RKO (cell line): ENCODE measurements around the gene SIM1.

Experiments
- DNase-seq: peaks from one replicate; pipeline ENCODE4 v3.0.0-alpha.2; 2016; ENCODE audit warnings: low spot score

SIM1 gene

DNA sequence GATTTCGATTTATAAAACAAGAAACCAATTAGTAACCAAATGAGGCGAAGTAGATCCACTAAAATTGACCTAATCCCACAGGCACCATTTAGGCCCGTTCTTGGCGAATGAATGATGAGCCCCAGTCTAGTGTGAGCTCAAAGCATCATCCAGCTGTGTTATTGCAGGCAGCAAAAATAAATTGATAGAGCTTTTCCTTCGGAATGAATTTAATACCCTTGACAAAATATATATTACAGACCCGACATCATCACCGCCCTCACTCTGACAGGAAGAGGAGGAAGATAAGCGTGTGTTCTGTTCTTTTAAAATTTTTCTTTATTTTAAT, 7.8 kb downstream of the SIM1 start:
- no peak for DNase-seq

DNA sequence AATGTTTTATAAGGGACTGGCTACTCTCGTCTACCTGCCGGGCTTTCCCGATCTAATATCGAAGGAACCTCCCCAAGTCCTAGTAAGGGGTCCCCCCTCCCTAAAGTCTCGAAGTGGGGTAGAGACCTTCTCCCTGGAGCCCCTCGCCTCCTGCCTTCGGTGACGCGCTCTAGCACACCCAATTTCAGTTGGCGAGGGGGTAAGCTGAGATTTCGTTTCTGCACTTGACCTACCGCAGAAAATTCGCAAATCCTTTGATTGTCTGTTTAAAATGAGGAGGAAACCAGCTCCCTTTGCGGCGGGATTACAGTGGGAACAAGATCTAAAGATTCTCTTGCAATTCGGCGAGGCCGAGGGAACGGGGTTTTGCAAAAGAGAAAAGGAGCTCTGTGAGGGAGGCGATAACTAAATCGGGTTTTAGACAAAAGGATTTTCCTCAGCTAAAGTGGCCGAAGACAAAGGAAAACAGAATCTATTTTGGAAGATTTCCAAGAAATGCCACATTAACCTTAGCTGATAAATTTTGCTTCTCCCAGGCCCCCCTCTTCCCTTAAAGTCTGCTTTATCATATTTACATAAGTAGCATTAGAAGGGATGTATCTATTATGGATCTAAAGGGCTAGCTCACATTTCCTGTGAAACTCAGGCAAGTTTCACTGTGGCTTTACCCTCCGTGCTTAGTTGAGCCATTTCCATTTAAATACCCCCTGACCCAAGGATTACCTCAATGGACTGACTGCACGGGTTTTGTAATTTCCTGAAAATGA, 8.4 kb downstream of the SIM1 start:
- no peak for DNase-seq

DNA sequence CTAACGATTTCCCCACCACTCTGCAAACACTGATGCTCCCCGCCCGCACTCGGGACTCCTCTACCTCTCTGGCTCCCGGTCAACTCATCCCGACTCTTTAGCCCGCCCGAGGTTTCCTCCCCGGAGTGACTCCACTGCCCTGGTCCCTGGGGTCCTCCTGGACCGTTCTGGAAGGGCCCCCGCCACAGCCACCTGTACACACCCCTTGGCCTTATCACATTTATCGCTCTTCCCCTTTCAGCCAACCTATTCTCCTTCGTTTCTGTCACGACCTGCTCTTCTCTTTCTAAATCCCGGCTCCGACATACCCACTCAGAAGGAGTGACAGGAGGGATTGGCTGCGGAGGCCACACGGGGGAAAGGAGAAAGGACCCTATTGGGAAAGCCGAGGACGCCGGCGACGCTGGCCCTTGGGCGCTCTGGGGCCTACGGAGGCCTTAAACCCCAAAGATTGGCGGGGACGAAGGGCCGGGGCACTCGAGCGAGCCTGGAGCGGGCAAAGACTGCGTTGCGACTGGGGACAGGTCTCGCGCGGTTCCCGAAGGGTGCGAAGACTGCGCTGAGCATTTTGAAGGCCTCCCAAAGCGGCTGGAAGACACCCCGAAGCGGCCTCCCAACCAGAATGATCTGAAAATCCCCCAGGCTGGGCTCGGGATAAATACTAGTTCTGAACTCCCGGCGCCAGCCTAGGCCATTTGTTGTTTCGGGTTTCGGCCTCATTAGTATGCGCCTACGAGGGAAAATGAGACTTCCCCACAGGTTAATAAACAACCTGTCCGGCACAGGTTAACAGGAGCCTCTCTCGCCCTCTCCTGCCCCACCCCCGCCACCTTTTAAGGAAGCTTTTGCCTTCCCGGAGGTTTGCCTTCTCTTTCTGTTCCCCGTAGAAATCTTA, 9.2 kb downstream of the SIM1 start:
- DNase-seq, result no peak

GRCh38 chr6:100454551-100455229, 10.0 kb downstream of the SIM1 start:
- no peak for DNase-seq

DNA sequence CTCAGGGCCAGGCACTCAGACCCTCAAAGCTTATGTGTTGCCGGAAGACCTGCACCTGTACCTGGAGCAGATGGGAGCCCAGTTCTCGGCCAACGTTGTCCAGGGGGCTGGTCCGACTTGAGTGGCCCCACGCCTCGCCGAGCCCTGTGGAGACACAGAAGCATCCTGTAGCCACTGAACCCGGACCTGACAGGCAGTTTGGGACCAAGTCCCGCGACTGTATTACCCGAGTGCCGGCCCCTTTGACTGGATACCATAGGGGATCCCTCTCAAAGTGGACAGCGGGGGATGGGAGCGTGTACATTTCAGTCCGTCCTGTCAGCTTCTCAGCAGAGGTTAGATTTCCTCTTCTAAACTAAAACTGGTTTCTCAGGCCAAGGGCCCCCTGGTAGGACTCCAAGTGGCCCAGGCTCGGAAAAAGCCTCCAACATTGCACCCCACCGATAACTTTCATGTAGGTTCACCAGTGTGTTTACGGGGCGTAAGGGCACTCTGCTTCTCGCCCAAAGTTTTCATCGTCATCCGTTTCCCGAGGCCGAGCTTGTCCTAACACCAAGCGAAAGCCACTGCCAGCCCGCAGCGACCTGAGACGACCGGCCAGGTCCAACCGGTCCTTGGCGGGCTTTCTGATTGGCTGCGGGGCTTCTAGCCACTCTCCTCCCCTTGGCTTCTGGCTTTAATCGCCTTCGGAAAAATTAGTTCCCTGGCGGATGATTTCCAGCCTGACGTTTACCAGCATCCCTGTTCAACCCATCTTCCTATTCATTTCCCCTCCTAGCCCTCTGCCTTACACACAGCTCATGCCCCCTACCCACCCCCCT, 10.8 kb downstream of the SIM1 start:
- no peak for DNase-seq

DNA sequence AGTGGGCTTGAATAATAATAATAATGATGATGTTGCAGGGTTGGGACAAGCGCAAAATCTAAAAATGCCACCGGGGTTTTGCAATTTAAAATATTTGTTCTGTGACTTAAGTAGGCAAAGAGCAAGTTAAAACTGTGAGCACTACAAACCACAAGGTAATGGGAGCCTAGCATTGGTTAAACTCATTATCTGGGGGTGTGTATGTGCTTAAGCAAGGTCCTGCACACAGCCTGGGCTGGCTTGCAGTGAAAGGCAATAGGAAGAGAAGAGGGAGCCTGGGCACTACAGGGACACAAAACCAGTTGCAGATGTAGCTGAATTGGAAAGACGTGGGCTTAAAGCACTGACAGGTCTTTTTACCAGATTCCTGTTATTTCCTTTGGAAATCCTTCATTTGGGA, 11.7 kb downstream of the SIM1 start:
- no peak for DNase-seq

- no peak for DNase-seq
Observed at GRCh38 chr6:100451577-100451976, 13.1 kb downstream of the SIM1 start.

DNA sequence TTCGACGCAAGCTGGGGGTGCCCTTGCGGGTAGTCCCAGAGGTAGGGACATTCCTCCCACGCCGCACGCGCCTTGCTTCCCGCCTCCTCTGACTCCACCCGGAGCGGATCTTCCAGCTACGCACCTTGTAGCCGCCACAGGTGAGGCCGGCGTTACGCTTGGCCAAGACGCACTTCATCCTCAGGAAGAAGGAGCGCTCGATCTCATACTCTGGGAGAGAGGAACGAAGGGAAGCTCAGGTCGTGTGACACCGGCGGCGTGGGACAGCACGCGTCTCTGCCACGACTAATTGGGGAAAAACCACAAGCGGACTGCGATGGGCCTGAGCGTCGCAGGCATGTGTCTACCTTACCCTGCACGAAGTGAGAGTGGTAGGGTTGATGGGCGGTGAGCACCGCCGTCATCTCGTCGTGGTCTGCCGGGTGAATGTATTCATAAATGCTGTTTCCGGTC, 15.5 kb downstream of the SIM1 start:
- no peak for DNase-seq

DNA sequence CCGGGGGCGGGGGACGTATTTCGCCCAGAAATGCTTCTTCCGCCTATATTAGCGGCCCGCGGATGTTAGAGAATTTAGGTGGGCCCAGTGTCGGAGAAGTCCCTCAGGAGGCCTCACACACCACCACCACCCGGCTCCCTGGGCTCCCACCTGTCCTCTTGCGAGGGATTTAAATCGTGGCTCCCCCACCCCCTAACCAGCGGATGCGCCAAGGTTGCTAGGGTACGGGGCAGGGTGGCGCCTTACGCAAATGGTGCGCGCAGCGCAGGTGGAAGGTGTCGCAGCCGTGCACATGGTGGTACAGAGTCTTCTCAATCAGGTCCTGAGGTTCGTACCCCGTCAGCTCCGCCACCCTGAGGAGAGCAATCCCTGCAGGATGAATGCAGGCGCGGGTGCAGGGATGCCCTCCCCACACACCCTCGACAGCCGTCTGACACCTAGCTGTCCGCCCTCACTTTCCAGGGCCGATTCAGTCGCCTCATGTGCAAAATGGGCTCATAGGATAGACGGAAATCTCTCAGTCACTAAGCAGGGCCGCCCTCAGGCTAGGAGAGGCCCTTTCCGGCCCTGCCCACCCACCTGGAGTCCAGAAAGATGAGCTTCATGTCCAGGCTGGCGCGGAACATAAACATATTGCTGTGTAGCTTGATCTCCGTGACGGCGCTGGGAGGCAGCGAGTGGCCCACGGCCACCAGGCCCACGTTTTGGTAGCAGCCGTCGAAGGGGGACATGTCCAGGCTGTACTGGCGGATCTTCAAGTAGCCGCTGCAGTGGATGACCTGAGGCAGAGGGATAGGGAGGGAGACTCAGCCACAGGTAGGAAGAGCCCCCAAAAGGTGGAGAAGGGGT, 16.6 kb downstream of the SIM1 start:
- DNase-seq, result no peak

- DNase-seq, result no peak
Observed at GRCh38 chr6:100447081-100447899, 17.4 kb downstream of the SIM1 start.

DNA sequence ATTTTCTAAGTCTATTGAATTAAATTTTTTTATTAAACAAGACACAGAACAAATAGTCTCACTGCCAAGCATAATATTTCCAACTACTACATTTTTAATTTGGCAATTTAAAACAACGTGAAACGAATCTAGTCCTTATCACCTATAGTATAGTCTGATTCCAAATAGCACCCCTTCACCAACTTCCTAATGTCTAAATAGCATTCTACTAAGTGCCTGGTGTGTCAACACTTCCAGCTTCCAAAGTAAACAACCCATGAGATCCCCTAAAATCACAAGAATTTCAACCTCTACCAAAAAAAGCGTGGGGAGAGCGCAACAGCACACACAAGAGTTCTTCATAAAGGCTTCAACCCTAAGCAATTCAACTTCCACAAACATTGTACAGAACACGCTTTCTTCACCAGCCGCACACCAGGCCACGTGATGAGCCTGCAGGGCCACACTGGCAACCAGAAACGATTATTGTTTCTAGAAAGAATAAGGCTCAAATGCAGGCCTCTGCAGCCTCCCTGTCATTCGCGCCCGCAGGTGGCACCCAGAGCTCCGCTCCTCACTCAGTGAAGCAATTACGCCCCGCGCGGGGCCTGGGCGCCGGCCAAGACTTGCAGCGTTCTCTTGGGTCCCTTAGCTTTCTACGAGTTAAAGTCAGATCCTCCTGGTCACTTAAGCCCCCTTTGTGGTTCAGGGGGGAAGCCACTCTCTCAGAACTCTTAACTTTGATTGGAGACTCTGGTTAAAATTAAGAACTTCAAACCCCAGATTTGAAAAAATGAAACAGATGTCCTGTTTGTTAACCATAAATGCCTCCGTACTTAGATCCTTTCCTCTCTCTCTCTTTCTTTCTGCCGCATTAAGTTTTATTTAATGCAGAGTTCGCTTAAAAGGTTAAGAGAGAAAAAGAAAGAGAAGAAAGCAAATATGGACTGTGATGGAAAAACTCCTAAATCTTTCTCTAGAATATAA, 18.3 kb downstream of the SIM1 start:
- no peak for DNase-seq

GRCh38 chr6:100445512-100445911, 19.2 kb downstream of the SIM1 start:
- DNase-seq, result no peak

GRCh38 chr6:100440935-100441334, 23.8 kb downstream of the SIM1 start:
- DNase-seq, result no peak

GRCh38 chr6:100435299-100435698, 29.4 kb downstream of the SIM1 start:
- peak; percentile 28 for DNase-seq

DNA sequence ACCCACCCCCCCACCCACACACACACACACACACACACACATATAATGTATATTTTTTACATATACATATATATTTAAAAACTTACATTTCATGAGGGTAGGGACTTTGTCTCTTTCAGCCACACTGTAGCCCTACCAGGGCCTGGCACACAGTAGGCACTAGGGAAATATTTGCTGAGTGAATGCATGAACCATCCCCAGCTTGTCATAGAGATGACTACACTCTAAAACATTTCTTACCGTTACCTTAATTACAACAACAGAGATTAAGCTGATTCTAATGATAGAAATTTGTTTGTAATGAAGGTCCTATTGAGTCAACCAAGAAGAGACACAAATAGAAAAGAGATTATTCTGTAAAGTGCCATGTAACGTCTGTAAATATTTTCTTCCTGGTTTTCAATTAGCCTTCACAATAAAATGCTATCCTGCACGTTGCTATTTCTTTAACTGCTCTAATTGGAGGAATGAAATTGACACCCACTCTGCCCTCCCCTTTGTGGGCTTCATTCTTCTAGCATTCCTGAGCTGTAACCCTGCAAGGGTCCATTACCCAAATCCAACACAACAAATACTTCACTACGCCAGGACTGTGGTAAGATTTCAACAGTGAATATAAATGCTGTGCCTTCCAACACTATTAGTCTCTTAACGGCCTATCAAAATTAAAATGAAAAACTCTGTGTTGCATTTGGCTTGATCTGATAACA, 30.8 kb downstream of the SIM1 start:
- no peak for DNase-seq

DNA sequence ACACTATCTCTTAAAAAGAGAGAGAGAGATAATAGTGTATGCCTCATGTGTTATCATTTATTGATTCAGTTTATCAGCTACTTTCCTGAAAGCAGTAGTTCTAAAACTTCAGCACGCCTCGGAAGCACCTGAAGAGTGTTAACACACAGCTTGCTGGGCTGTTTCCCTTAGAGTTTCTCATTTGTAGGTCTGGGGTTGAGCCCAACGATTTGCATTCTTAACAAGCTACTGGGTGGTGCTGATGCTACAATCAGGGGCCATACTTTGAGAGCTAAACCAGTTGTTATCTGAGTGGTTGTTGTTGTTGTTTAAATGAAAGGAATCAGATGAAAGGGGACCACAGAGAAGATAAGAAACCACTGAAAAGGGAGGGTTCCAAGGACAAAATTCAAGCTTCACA, 32.6 kb downstream of the SIM1 start:
- no peak for DNase-seq

GRCh38 chr6:100430962-100431361, 33.8 kb downstream of the SIM1 start:
- no peak for DNase-seq

- no peak for DNase-seq
Observed at GRCh38 chr6:100427452-100427851, 37.3 kb downstream of the SIM1 start.
